ENCODE measurements around the gene SPTY2D1. TPM values are rescaled to one million over a fixed set of nuclear protein-coding genes. Genes with fewer than 3 reads are reported as not detected.

Gene SPTY2D1
- polyA plus RNA-seq, 4 donors = 25.7 to 29.2 (median 26.5) TPM

GRCh38 chr11:18567081-18567480 is 67.1 kb downstream of the SPTY2D1 start:
- no peak for DNase-seq (ENCODE audit: low read depth in 4 of 4, low spot score in 3 of 4)

GRCh38 chr11:18566406-18566805 is 67.7 kb downstream of the SPTY2D1 start:
- DNase-seq (ENCODE audit: low read depth in 4 of 4, low spot score in 3 of 4) = no peak

DNA sequence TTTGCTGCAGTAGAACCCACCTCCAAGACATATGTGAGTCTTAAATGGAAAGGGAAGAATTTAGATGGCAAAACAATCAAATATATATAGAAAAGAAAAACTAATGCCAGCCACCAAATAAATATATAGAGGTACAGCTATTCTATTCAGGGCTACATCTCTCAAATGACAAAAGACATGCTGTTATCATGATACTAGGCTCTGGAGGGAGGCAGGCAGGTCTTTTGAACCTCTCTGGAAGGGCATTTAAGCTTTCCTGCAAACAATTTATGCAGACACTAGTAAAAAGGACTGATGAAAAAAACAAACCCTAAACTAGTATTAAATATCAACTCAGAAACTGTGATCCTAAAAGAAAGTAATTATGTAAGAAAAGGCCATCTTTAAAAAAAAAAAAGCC is 70.0 kb downstream of the SPTY2D1 start:
- no peak for DNase-seq (ENCODE audit: low read depth in 4 of 4, low spot score in 3 of 4)

DNA sequence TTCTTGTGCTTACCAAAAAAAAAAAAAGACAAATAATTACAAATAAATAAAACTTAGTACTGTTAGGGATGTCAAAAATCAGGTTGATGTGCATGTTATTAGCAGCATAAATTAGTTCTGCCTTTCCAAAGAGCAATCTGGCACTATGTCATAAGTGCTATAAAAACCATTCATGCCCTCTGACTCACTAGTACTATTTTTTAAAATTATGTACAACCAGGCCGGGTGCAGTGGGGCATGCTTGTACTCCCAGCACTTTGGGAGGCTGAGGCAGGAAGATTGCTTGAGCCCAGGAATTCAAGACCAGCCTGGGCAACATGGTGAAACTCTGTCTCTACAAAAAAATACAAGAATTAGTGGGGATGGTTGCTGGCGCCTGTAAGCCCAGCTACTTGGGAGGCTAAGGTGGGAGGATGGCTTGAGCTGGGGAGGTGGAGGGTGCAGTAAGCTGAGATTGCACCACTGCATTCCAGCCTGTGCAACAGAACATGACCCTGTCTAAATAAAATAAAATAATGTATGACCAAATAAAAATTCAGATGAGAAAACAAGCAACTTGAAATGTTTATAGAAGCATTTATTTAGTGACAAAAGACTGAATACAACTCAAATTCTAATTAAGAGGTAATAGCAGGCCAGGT is 70.9 kb downstream of the SPTY2D1 start:
- no peak for DNase-seq (ENCODE audit: low read depth in 4 of 4, low spot score in 3 of 4)

Other genes with a start within 250 kb of the SPTY2D1 start
- 100 to 1,000 TPM; 224 to 392 (median 302) TPM for gene LDHA, start 239.8 kb downstream of the SPTY2D1 start, polyA plus RNA-seq (ENCODE audit: insufficient read length in 4 of 4)
- gene LDHC, start 222.0 kb downstream of the SPTY2D1 start, polyA plus RNA-seq (ENCODE audit: insufficient read length in 4 of 4) = 1 to 10 TPM in 1 of 4 donors, under 1 TPM in 2, not detected in 1; 0.21 to 1.2 (median 0.34) TPM
- gene LDHAL6A, start 178.5 kb downstream of the SPTY2D1 start, polyA plus RNA-seq (ENCODE audit: insufficient read length in 4 of 4) = 1 to 10 TPM in 3 of 4 donors, under 1 TPM in 1; 0.42 to 1.3 (median 1.2) TPM
- 100 to 1,000 TPM in 3 of 4 donors, 10 to 100 TPM in 1; 86.4 to 165 (median 137) TPM for gene TSG101, start 107.4 kb downstream of the SPTY2D1 start, polyA plus RNA-seq (ENCODE audit: insufficient read length in 4 of 4)
- 10 to 100 TPM; 18.0 to 23.1 (median 20.8) TPM for gene UEVLD, start 45.6 kb downstream of the SPTY2D1 start, polyA plus RNA-seq (ENCODE audit: insufficient read length in 4 of 4)
- gene MISFA, start 34.6 kb downstream of the SPTY2D1 start, polyA plus RNA-seq (ENCODE audit: insufficient read length in 4 of 4) = 10 to 100 TPM in 1 of 4 donors, 1 to 10 TPM in 3; 4.5 to 16.8 (median 7.3) TPM
- 1 to 10 TPM; 5.8 to 8.3 (median 7.2) TPM for gene TMEM86A, start 64.4 kb upstream of the SPTY2D1 start, polyA plus RNA-seq (ENCODE audit: insufficient read length in 4 of 4)
- 1 to 10 TPM in 3 of 4 donors, under 1 TPM in 1; 0.87 to 2.6 (median 1.6) TPM for gene IGSF22, start 91.8 kb upstream of the SPTY2D1 start, polyA plus RNA-seq (ENCODE audit: insufficient read length in 4 of 4)
- gene PTPN5, start 157.5 kb upstream of the SPTY2D1 start, polyA plus RNA-seq (ENCODE audit: insufficient read length in 4 of 4) = 1 to 10 TPM in 1 of 4 donors, under 1 TPM in 3; 0.63 to 1.1 (median 0.82) TPM